Duodenal mucosa (tissue), 2 donors: Measurements from ENCODE around the gene NR1H4.

Experiments used
- H3K27ac ChIP-seq: one replicate; pipeline ENCODE4 v1.7.0; 2013; ENCODE audit warnings: low read depth, low read length
- H3K27me3 ChIP-seq, 2 donors: one replicate each; pipeline ENCODE4 v1.7.0; 2013; ENCODE audit warnings: low read length in 2 of 2, control low read depth in 1 of 2; ENCODE audit not compliant: insufficient read depth in 2 of 2, control insufficient read depth in 1 of 2
- H3K36me3 ChIP-seq, 2 donors: one replicate each; pipeline ENCODE4 v1.7.0; 2013; ENCODE audit warnings: low read length in 2 of 2, control low read depth in 1 of 2; ENCODE audit not compliant: insufficient read depth in 2 of 2, control insufficient read depth in 1 of 2
- H3K4me1 ChIP-seq, 2 donors: one replicate each; pipeline ENCODE4 v1.7.0; 2013; ENCODE audit warnings: low read length in 2 of 2, control low read depth in 1 of 2; ENCODE audit not compliant: insufficient read depth in 2 of 2, control insufficient read depth in 1 of 2
- H3K4me3 ChIP-seq, 2 donors: one replicate each; pipeline ENCODE4 v1.7.0; 2013; ENCODE audit warnings: low read length in 2 of 2, low read depth in 1 of 2
- H3K9ac ChIP-seq, 2 donors: one replicate each; pipeline ENCODE4 v1.7.0; 2013; ENCODE audit warnings: low read length in 2 of 2, low read depth in 1 of 2
- H3K9me3 ChIP-seq, 2 donors: one replicate each; pipeline ENCODE4 v1.7.0; 2013; ENCODE audit warnings: low read length in 2 of 2, control low read depth in 1 of 2; ENCODE audit not compliant: control insufficient read depth in 1 of 2

The NR1H4 gene

GRCh38 chr12:100463661-100464060 lies 10.0 kb upstream of the NR1H4 start:
- no peaks in the 10 kb centered on the region for H3K4me1 ChIP-seq
- H3K9me3 ChIP-seq = no peaks in the 10 kb centered on the region
- H3K36me3 ChIP-seq = no peaks in the 10 kb centered on the region
- H3K27me3 ChIP-seq = no peaks in the 10 kb centered on the region
- H3K27ac ChIP-seq = no peak overlapping the region
- H3K4me3 ChIP-seq = no peak overlapping the region
- H3K9ac ChIP-seq = no peak overlapping the region

- Histone ChIP-seq H3K4me3 (no peak overlapping the region), H3K36me3 (no peaks in the 10 kb centered on the region), H3K9ac (no peak overlapping the region)
Measured at GRCh38 chr12:100464529-100464928, 9.1 kb upstream of the NR1H4 start.

GRCh38 chr12:100468126-100468525 lies 5.5 kb upstream of the NR1H4 start:
- H3K4me1 ChIP-seq = peaks cover under 1 to 1% of the 10 kb centered on the region in 2 donors
- no peak overlapping the region for H3K27ac ChIP-seq
- H3K36me3 ChIP-seq = no peaks in the 10 kb centered on the region
- no peaks in the 10 kb centered on the region for H3K9me3 ChIP-seq
- H3K9ac ChIP-seq = no peak overlapping the region
- H3K4me3 ChIP-seq = no peak overlapping the region
- H3K27me3 ChIP-seq = no peaks in the 10 kb centered on the region

More at GRCh38 chr12:100464529-100464928, 9.1 kb upstream of the NR1H4 start:
- H3K9me3 ChIP-seq = no peaks in the 10 kb centered on the region
- no peaks in the 10 kb centered on the region for H3K27me3 ChIP-seq
- no peak overlapping the region for H3K27ac ChIP-seq
- H3K4me1 ChIP-seq = no peaks in the 10 kb centered on the region

- Histone ChIP-seq H3K36me3 (no peaks in the 10 kb centered on the region), H3K9me3 (no peaks in the 10 kb centered on the region), H3K4me1 (peaks cover 9 to 16% of the 10 kb centered on the region in 2 donors), H3K4me3 (no peak overlapping the region), H3K27ac (no peak overlapping the region), H3K27me3 (no peaks in the 10 kb centered on the region), H3K9ac (no peak overlapping the region)
Measured at GRCh38 chr12:100472325-100472724, 1.3 kb upstream of the NR1H4 start.

GRCh38 chr12:100473050-100473715 lies 483 bp upstream of the NR1H4 start:
- Histone ChIP-seq H3K4me3 (no peak overlapping the region), H3K36me3 (no peaks in the 10 kb centered on the region), H3K9ac (no peak overlapping the region), H3K27ac (no peak overlapping the region), H3K27me3 (no peaks in the 10 kb centered on the region), H3K4me1 (peaks cover 9 to 16% of the 10 kb centered on the region in 2 donors), H3K9me3 (no peaks in the 10 kb centered on the region)

- H3K4me3 ChIP-seq = no peak overlapping the region
Measured at GRCh38 chr12:100474617-100475016, 951 bp downstream of the NR1H4 start.

GRCh38 chr12:100476013-100476751 lies 2.5 kb downstream of the NR1H4 start:
- H3K9me3 ChIP-seq = no peaks in the 10 kb centered on the region
- no peak overlapping the region for H3K9ac ChIP-seq
- no peak overlapping the region for H3K4me3 ChIP-seq
- no peak overlapping the region for H3K27ac ChIP-seq
- peaks cover 9 to 16% of the 10 kb centered on the region in 2 donors for H3K4me1 ChIP-seq
- no peaks in the 10 kb centered on the region for H3K27me3 ChIP-seq
- H3K36me3 ChIP-seq = no peaks in the 10 kb centered on the region

More at GRCh38 chr12:100474617-100475016, 951 bp downstream of the NR1H4 start:
- H3K4me1 ChIP-seq = peaks cover 9 to 16% of the 10 kb centered on the region in 2 donors
- no peak overlapping the region for H3K9ac ChIP-seq
- H3K36me3 ChIP-seq = no peaks in the 10 kb centered on the region
- H3K9me3 ChIP-seq = no peaks in the 10 kb centered on the region
- H3K27ac ChIP-seq = no peak overlapping the region
- no peaks in the 10 kb centered on the region for H3K27me3 ChIP-seq

GRCh38 chr12:100481021-100481420 lies 7.4 kb downstream of the NR1H4 start:
- Histone ChIP-seq H3K4me1 (peaks cover 0 to 14% of the 10 kb centered on the region in 2 donors), H3K27me3 (no peaks in the 10 kb centered on the region), H3K4me3 (no peak overlapping the region), H3K9ac (no peak overlapping the region), H3K36me3 (no peaks in the 10 kb centered on the region), H3K27ac (no peak overlapping the region), H3K9me3 (no peaks in the 10 kb centered on the region)

- no peak overlapping the region for H3K9ac ChIP-seq
- no peaks in the 10 kb centered on the region for H3K9me3 ChIP-seq
- no peak overlapping the region for H3K4me3 ChIP-seq
- no peaks in the 10 kb centered on the region for H3K36me3 ChIP-seq
- H3K27me3 ChIP-seq = no peaks in the 10 kb centered on the region
- no peak overlapping the region for H3K27ac ChIP-seq
- peaks cover 0 to 14% of the 10 kb centered on the region in 2 donors for H3K4me1 ChIP-seq
Measured at GRCh38 chr12:100484183-100484886, 10.7 kb downstream of the NR1H4 start.

GRCh38 chr12:100484891-100485471 lies 11.3 kb downstream of the NR1H4 start:
- Histone ChIP-seq H3K9me3 (no peaks in the 10 kb centered on the region), H3K27me3 (no peaks in the 10 kb centered on the region), H3K4me1 (peaks cover 0 to 20% of the 10 kb centered on the region in 2 donors), H3K9ac (no peak overlapping the region), H3K36me3 (no peaks in the 10 kb centered on the region), H3K4me3 (no peak overlapping the region), H3K27ac (no peak overlapping the region)
